Activated CD8-positive, alpha-beta memory T cell treated with anti-CD3 and anti-CD28 coated beads, Interleukin-2, amount 50 U/mL, for 48 hours (primary cell): Measurements from ENCODE around the gene XPO5.
A peak's percentile ranks its signal among the peaks of the same experiment; 100 is the strongest.
"Not testable (repeated sequence)": the region's sequence is repeated elsewhere in the genome, so short reads cannot be mapped to it uniquely, and the experiment has no call there.

Source experiments
- DNase-seq: peaks from one replicate; pipeline ENCODE4 v3.0.0-alpha.2; 2020

The XPO5 gene

GRCh38 chr6:43575772-43576551 lies at the start of gene XPO5, which contains the start of gene POLH:
Gene XPO5, minus strand, starts transcription at chr6:43576038. Its CDS starts 174 bp downstream, at chr6:43575864.
Gene POLH, plus strand, starts transcription at chr6:43576185. Its CDS starts 6,135 bp downstream, at chr6:43582320.
- peak; percentile 94 for DNase-seq

GRCh38 chr6:43625393-43625992 lies 49.7 kb upstream of the XPO5 start:
- DNase-seq = no peak

GRCh38 chr6:43624786-43625288 lies 49.0 kb upstream of the XPO5 start:
- DNase-seq = no peak

- DNase-seq = no peak
Measured at GRCh38 chr6:43623880-43624785, 48.3 kb upstream of the XPO5 start.

GRCh38 chr6:43622541-43622940 lies 46.7 kb upstream of the XPO5 start:
- DNase-seq = no peak

GRCh38 chr6:43621836-43622180 lies 46.0 kb upstream of the XPO5 start:
- DNase-seq = no peak

- DNase-seq = no peak
Measured at GRCh38 chr6:43621078-43621835, 45.4 kb upstream of the XPO5 start.

- DNase-seq = no peak
Measured at GRCh38 chr6:43616725-43617472, 41.1 kb upstream of the XPO5 start.

- no peak for DNase-seq
Measured at GRCh38 chr6:43614396-43614730, 38.5 kb upstream of the XPO5 start.

GRCh38 chr6:43613721-43614395 lies 38.0 kb upstream of the XPO5 start:
- DNase-seq = no peak

- DNase-seq = no peak
Measured at GRCh38 chr6:43610431-43610830, 34.6 kb upstream of the XPO5 start.

- DNase-seq = no peak
Measured at GRCh38 chr6:43609402-43609801, 33.6 kb upstream of the XPO5 start.

- DNase-seq = no peak
Measured at GRCh38 chr6:43608807-43609206, 33.0 kb upstream of the XPO5 start.

GRCh38 chr6:43608310-43608763 lies 32.5 kb upstream of the XPO5 start:
- DNase-seq = peak; percentile 77

GRCh38 chr6:43606019-43606418 lies 30.2 kb upstream of the XPO5 start:
- DNase-seq = no peak

- no peak for DNase-seq
Measured at GRCh38 chr6:43604174-43604573, 28.3 kb upstream of the XPO5 start.

GRCh38 chr6:43600595-43600994 lies 24.8 kb upstream of the XPO5 start:
- DNase-seq = no peak

- DNase-seq = no peak
Measured at GRCh38 chr6:43593938-43594337, 18.1 kb upstream of the XPO5 start.

GRCh38 chr6:43589564-43589963 lies 13.7 kb upstream of the XPO5 start:
- not testable (repeated sequence) for DNase-seq

- no peak for DNase-seq
Measured at GRCh38 chr6:43588194-43588593, 12.4 kb upstream of the XPO5 start.

- DNase-seq = no peak
Measured at GRCh38 chr6:43584892-43585570, 9.2 kb upstream of the XPO5 start.
